Right renal cortex interstitium (tissue), 3 donors: ENCODE measurements around the gene THAP3. TPM values are rescaled to one million over a fixed set of nuclear protein-coding genes. Genes with fewer than 3 reads are reported as not detected.
"Not testable (repeated sequence)": the region's sequence is repeated elsewhere in the genome, so short reads cannot be mapped to it uniquely, and the experiment has no call there.

Source experiments
- DNase-seq, 3 donors: peaks; one replicate each; pipeline ENCODE4 v3.0.0-alpha.2; 2013; ENCODE audit warnings: low read depth in 3 of 3, low spot score in 2 of 3
- polyA plus RNA-seq, 3 donors: library from polyadenylated mRNA; unstranded; fragments of 120-200 nt; gene quantifications; one replicate each; pipeline ENCODE4 v1.2.1, GENCODE V29; 2013; ENCODE audit not compliant: insufficient read length in 3 of 3

Gene THAP3
- polyA plus RNA-seq, 3 donors, result 16.7 to 18.4 (median 16.8) TPM

- DNase-seq, result no peak
Observed at GRCh38 chr1:6590046-6590445, 34.6 kb upstream of the THAP3 start.

GRCh38 chr1:6591222-6591621, 33.4 kb upstream of the THAP3 start:
- no peak for DNase-seq

GRCh38 chr1:6591644-6592043, 33.0 kb upstream of the THAP3 start:
- no peak for DNase-seq

GRCh38 chr1:6592441-6592840, 32.2 kb upstream of the THAP3 start:
- no peak for DNase-seq

GRCh38 chr1:6592865-6593593, 31.6 kb upstream of the THAP3 start:
- DNase-seq, result no peak

GRCh38 chr1:6593810-6594209, 30.9 kb upstream of the THAP3 start:
- no peak for DNase-seq

GRCh38 chr1:6594977-6595740, 29.5 kb upstream of the THAP3 start:
- DNase-seq, result no peak

- DNase-seq, result no peak
Observed at GRCh38 chr1:6596351-6596750, 28.3 kb upstream of the THAP3 start.

- DNase-seq, result no peak
Observed at GRCh38 chr1:6596886-6597776, 27.5 kb upstream of the THAP3 start.

GRCh38 chr1:6597777-6598131, 26.9 kb upstream of the THAP3 start:
- no peak for DNase-seq

GRCh38 chr1:6599141-6599975, 25.3 kb upstream of the THAP3 start:
- DNase-seq, result no peak

GRCh38 chr1:6599991-6600390, 24.7 kb upstream of the THAP3 start:
- DNase-seq, result not testable (repeated sequence)

GRCh38 chr1:6600410-6601048, 24.1 kb upstream of the THAP3 start:
- DNase-seq, result no peak

GRCh38 chr1:6601049-6601922, 23.4 kb upstream of the THAP3 start:
- DNase-seq, result no peak

GRCh38 chr1:6601923-6602668, 22.6 kb upstream of the THAP3 start:
- no peak for DNase-seq

GRCh38 chr1:6602669-6603237, 21.9 kb upstream of the THAP3 start, which contains the start of gene KLHL21:
TSS of gene KLHL21 (minus strand) at chr1:6602869. CDS start at chr1:6602817, 52 bp downstream.
- DNase-seq, result peak in 1 of 3 donors; percentile 69

GRCh38 chr1:6603238-6603914, 21.3 kb upstream of the THAP3 start:
- DNase-seq, result peak in 1 of 3 donors; percentile 58
